Measurements from ENCODE around the gene ARSI.

ARSI gene

DNA sequence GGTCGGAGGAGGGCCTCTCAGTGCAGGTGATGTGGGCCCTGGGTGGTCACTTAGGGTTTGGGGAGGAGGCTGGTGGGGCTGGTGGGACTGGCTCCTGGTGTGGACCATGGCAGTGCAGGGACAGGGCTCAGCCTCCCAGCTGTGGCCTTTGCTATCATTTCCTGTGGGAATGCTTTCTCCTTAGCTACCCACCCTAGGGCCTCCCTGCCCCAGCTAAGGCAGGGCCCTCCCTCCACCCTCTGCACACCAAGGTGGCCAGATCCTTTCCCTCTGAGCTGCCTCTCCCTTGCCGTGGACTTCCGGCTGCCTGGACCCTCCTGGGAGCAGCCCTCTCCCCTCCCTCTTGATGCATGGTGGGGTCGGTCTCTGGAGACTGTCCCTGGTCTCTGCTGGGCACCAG, 22.7 kb upstream of the ARSI start:
- no peak for DNase-seq

DNA sequence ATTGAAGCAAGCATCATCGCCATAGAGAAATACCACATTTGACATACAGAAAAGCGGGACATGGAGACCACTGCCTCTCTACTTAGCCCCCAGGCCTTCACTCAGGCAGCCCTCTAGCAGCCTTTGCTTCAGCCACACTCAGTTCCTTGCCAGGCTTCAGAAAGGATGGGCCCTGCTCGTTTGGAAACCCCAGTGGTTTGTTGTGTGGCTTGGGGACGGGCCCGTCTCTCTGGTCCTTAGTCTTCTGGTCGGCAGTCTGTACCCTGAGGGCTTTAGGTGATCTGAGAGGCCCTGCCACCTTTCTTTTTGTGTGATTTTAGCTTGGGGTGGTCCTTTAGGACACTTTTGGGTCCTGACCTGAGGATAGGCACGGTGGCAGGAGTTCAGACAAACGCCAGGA, 21.1 kb upstream of the ARSI start:
- DNase-seq = no peak

GRCh38 chr5:150323092-150323491, 20.4 kb upstream of the ARSI start:
- DNase-seq = no peak

DNA sequence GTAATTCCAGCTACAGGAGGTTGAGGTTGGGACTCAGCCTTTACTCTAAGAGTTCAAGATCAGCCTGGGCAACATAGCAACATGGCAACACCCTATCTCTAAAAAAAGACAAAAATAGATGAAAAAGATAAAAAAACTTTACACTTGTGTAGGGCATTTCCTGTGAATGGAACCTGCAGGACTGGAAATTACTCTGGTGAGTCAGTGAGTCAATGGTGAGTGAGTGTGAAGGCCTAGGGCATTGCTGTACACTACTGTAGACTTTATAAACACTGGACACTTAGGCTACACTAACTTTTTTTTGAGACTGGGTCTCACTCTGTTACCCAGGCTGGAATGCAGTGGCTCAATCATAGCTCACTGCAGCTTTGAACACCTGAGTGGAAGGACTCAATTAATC, 19.5 kb upstream of the ARSI start:
- DNase-seq = no peak

GRCh38 chr5:150321784-150322183, 19.1 kb upstream of the ARSI start:
- DNase-seq = no peak

DNA sequence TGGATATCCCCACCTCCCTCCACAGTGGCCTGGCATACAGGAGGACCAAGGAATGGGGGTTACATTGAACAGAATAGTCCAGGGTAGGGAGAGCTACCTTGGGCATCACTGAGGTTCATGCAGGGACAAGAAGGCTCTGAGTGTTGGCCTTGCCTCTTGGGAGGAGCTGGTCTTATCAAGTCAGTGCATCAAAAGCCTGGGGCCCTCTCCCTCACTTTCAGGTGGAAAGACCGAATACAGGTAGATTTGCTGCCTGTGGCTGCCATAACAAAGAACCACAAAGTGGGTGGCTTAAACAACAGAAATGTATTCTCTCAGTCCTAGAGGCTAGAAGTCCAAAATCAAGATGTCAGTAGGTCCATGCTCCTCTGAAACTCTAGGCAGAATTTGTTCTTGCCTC, 18.5 kb upstream of the ARSI start:
- DNase-seq = no peak

DNA sequence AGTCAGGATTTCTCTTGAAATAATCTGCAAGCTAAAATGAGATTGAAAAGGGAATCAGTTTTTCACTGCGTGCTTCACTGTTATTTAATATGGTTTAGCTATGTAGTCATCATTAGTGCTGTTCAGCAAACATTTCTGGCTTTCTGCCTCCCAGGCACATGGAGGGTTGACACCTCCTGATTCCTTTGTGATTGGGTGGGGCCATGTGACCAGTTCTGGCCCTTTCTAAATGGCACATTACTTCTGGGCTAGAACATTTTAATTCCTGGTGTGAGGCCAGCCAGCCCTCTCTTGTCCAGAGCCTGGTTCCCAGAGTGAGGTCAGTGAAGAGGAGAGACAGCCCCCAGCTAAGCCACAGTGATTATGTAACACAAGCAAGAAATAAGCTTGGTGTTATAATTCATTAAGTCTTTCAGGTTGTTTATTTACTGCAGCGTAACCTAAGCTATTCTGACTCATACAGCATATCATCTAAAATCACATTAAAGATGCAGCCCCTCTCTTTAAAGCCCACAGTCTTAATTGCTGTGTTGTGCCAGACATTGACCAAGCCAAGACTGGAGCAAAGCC, 17.4 kb upstream of the ARSI start:
- no peak for DNase-seq

DNA sequence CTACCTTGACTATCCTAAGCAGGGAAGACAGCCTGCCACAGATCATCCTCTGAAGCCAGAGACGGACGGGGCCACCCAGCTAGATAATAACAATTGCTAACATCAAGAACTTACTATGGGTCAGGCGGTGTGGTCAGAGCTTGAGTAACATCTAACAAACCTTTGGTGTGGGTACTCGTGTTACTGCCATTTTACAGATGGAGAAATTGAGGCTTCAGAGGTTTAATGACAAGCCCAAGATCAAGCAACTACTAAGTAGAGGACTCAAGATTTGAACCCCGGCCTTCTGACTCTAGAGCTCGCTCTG, 16.7 kb upstream of the ARSI start:
- no peak for DNase-seq

DNA sequence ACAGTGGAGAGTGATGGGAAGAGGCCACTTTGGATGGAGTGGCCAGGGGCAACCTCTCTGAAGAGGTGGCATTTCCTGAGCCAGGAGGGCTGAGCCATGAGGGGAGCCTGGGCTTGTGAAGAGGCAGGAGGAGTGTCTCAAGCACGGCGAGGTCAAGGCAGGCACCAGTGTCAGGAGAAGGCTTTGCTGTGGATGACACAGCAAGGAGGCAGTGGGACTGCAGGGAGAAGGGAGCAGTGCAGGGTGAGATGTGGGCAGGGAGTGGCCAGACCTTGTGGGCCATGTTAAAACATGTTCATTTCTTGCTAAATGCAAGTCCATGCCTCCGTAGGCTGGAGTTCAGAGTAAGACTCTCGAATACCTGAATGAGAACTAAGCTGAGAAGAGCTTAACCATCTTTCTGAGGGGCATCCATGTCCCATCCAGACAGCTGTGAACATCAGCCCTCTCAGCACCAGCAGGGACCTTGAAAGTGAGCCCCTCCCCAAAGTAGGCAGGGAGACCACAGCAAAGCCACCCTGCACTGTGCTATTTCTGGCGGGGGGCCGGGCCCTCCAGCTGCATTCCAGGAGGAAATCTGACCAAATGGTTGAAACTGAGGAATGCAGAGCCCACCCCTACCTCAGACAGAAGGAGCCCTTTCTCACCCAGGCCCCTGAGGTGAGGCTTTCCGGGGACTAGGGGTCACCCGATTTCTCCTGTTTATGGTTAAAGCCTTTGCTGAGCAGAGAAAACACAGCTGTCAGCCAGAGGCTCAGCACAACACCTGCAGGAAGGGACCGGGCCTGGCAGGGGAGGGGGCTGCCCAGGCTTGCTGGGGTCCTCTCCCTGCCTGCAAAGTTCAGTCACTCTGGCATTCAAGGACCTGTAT, 16.1 kb upstream of the ARSI start:
- DNase-seq = no peak

- no peak for DNase-seq
These were observed 14.6 kb upstream of the ARSI start for GRCh38 chr5:150317048-150318003.

DNA sequence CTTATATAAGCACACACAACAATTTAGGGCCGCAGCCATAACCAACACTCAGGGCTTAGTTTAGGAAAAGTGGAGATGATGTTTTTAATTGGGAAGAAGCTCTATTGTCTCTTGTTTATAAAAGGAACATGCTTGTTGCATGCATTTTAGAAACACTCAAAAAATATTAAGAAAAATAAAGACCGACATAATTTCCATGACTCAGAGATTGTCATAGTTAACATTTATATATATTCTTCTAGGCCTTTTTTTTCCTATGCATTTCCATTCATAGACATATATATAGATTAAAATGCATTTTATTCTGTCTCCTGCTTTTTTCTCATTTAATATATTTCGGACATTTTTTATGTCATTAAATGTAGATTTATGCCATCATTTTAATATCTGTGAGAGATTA, 13.6 kb upstream of the ARSI start:
- DNase-seq = no peak

- no peak for DNase-seq
These were observed 12.5 kb upstream of the ARSI start for GRCh38 chr5:150315245-150315644.

- no peak for DNase-seq
These were observed 11.4 kb upstream of the ARSI start for GRCh38 chr5:150313921-150314716.

DNA sequence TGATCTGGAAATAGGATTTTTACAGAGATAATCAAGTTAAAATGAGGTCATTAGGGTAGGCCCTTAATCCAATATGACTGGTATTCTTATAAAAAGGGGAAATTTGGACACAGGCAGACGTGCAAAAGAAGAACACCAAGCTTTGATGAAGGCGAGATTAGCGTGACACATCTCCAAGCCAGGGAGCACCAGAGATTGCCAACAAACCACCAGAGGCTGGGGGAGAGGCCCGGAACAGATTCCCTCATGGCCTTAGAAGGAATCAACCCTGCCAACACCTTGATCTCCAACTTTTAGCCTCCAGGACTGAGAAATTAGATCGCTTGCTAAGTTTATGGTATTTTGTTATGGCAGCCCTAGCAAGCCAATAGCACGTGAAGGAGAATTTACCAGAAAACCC, 10.8 kb upstream of the ARSI start:
- DNase-seq = no peak

DNA sequence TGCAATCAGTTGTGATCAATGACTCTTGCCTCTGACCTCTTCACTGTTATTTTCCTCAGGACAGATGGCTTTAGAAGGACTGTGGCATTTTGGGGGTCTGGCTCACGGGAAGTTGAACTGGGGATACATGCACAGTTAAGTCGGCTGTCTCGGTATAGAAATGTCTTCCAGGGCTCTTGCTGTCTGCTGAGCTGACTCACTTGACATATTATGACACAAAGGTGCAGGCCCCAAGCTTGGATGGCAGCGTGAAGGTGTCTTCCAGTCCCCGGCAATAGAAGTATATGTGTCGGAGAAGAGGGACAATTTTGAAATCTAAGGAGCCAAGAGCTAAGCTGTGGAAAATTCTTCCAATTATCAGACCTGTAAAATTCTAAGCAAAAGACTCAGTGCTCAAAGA, 9.8 kb upstream of the ARSI start:
- no peak for DNase-seq

DNA sequence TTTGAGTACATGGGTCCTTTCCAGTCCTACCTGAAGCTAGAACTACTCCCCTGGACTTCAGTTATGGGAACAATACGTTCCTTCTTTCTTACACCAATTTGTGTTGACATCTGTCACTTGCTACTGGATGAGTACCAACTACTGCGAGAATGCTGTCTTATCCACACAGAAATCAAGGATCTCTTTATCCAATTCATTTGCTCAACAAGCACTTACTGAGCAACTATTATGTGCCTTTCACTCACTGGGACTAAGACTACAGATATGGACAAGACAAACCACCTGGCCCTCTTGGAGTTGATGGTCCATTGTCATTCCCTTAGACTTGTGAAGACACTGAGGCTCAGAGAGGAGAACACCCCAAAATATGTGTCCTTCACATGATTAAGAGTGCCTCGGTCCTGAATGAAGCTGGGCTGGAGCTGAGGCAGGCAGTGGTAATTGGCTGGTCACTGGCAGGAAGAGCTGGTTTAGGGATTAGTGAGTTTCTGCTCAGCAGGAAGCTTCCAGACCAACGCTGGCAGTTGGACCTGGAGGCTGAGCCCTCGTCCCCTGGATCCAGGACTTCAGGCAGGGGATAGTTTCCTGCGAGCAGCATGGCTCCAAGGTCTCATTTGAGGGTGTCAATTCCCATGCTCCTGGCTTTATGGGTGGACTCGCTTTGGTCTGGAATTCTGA, 8.4 kb upstream of the ARSI start:
- no peak for DNase-seq

- no peak for DNase-seq
These were observed 7.5 kb upstream of the ARSI start for GRCh38 chr5:150310246-150310645.

DNA sequence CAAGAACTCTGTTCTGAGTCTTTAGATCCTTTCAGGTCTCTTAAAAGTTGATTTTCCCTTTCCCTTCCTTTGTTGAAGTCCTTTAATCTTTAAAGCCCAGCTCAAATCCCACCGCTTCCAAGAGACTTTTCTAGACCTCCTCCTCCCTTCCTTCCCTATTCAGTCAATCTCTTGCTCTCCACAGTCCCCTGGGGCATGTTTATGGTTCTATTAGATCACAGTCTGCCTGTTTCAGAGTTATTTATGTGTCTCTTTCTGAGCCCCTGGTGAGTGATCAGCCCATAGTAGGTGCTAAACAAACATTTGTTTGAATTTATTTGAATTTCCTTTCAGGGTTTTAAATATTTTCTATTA, 7.2 kb upstream of the ARSI start:
- DNase-seq = no peak

DNA sequence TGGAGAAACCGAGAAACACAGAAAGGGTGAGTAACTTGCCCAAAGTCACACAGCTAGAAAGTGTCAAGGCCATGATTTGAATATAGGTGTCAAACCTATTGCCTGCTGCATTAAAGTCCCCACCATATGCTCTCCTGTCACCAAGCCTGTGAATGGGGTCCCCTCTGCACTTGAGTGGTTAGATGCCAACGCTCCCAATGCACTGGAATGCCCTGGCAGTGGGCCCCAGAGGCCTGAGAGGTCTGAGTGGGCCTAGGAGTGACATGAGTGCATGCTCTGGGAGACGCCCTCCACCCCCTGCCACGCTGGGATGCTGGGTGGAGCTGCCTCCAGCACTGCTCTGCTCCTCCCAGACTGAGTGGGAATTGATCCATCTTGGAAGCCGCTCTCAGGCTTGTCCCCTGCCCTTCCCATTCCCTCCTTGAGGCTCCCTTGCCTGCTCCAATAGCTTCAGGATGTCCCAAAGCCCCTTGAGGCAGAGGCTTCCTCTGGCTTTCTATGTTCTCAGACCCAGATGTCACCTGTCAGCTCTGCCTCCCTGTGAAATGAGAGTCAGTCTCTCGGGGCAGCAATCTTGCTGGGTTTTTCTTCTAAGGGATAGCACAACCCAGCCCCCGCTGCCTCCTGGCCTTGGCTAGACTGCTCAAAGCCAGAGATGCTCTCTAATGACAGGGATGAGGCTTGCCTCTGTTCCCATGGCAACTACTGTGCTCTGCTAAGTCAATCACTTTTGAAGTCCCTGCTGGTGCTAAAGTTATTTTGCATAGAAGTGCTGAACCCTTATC, 6.6 kb upstream of the ARSI start:
- no peak for DNase-seq

DNA sequence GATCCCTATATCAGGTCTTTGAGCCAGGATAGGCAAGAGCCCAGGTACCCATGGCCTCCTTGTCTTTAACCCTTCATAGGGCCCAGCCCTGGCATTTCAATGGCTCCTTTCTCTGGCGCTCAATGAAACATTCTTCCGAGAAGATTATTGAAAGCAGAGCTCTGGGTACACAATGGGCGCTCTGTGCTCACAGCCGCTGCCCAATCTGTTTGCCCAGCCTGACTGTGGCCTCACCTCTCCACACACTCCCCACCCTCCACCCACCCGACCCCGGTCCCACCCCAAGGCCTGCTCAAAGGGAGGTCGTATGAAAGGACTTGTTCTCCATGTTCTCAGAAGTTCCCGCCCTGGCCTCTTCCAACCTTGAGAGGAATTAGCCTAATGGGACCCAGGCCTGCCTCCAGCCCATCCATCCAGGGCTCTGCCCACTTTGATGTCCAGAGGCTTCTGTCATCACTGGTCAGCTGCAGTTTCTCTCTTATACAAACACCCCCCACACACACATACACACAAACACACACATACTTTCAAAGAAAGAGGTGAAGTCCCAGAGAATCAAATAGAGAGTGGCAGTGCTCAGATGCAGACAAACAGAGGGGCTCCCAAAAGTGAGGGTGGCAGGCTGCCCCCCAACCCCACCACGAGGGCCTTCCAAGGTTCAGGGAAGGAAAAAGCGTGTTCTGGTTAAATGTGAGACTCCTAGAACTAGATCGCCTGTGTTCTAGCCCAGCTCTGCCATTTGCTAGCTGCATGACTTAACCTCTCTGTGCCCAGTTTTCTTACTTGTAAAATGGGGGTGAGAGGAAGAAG, 5.1 kb upstream of the ARSI start:
- DNase-seq = no peak

- DNase-seq = no peak
These were observed 4.1 kb upstream of the ARSI start for GRCh38 chr5:150306775-150307174.
